Measurements from ENCODE around the gene RNF2.

The RNF2 gene

DNA sequence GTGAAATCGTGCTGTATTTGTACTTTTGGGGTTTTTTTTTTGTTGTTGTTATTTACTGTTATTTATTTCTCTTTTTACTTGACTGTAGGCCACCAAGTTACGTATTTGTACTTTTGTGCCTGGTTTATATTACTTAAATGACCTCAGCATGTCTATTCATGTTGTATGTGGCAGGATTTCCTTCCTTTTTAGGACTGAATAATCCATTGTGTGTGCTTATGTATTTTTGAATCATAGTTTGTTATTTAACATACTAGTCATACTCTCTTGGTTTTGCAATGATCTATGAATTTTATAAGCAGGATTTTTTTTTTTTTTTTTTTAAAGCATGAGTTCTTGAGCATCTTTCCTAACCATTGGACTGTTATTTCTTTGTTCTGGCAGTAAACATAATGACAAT, 51.2 kb downstream of the RNF2 start:
- H3K36me3 ChIP-seq, result peaks cover 34 to 61% (median 42%) of the 10 kb centered on the region in 3 donors
- no peak for DNase-seq
- H3K9me3 ChIP-seq, result no peaks in the 10 kb centered on the region
- H3K27me3 ChIP-seq, result no peaks in the 10 kb centered on the region
- no peaks in the 10 kb centered on the region for H3K4me1 ChIP-seq
- intact Hi-C loops (cut with DNase I; ENCODE audit: low total_unique reads), result no loop called here
- no peak overlapping the region for H3K4me3 ChIP-seq
- H3K27ac ChIP-seq, result no peak overlapping the region
- TF ChIP-seq, protein P1, sequence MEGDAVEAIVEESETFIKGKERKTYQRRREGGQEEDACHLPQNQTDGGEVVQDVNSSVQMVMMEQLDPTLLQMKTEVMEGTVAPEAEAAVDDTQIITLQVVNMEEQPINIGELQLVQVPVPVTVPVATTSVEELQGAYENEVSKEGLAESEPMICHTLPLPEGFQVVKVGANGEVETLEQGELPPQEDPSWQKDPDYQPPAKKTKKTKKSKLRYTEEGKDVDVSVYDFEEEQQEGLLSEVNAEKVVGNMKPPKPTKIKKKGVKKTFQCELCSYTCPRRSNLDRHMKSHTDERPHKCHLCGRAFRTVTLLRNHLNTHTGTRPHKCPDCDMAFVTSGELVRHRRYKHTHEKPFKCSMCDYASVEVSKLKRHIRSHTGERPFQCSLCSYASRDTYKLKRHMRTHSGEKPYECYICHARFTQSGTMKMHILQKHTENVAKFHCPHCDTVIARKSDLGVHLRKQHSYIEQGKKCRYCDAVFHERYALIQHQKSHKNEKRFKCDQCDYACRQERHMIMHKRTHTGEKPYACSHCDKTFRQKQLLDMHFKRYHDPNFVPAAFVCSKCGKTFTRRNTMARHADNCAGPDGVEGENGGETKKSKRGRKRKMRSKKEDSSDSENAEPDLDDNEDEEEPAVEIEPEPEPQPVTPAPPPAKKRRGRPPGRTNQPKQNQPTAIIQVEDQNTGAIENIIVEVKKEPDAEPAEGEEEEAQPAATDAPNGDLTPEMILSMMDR (IDR thresholded peaks at IDR 0.05), result no peak

DNA sequence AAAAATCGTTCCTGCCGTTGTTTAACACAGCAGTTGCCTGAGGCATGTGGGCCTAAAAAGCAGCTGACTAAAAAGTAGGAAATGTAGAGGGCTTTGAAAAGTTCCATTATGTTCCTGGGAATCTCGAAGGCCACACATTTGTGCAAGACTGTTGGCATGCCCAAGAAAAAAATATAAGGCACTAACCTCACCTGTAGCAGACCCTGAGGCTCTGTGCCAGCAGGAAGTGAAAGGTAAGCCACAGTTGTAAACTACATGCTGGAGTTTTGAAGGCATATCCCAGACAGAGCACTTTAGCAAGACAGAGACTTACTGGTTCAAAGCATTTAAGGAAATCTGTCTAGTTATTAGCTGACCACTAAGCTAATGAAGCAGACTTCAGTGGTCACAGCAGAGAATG, 58.7 kb downstream of the RNF2 start:
- Histone ChIP-seq H3K27ac (no peak overlapping the region), H3K9me3 (peaks cover 0 to 20% (median 12%) of the 10 kb centered on the region in 3 donors), H3K27me3 (no peaks in the 10 kb centered on the region), H3K4me3 (no peak overlapping the region), H3K36me3 (peaks cover 10 to 20% (median 13%) of the 10 kb centered on the region in 3 donors), H3K4me1 (no peaks in the 10 kb centered on the region)
- TF ChIP-seq, protein P1 (IDR thresholded peaks at IDR 0.05), result no peak
- no peak for DNase-seq
- intact Hi-C loops (cut with DNase I; ENCODE audit: low total_unique reads), result no loop called here

DNA sequence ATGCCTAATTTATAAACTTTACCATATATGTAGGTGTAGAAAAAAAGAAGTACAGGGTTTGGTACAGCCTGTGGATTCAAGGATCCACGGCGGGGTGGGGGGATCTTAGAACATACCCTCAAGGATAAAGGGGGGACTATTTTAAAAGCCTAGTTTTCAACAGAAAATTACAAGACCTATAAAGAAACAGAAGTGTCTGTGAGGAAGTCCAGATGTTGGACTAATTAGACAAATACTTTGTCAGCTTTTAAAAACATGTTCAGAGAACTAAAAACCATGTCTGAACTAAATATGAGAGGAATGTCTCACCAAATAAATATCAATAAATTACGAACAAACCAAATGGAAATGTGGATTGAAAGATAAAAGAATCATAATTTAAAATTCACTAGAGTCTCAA, 59.8 kb downstream of the RNF2 start:
- Histone ChIP-seq H3K9me3 (peaks cover 0 to 30% (median 18%) of the 10 kb centered on the region in 3 donors), H3K4me3 (no peak overlapping the region), H3K27ac (no peak overlapping the region), H3K4me1 (no peaks in the 10 kb centered on the region), H3K36me3 (peaks cover 4 to 11% (median 5%) of the 10 kb centered on the region in 3 donors), H3K27me3 (no peaks in the 10 kb centered on the region)
- DNase-seq, result no peak
- TF ChIP-seq, protein P1 (IDR thresholded peaks at IDR 0.05), result no peak
- intact Hi-C loops (cut with DNase I; ENCODE audit: low total_unique reads), result no loop called here

DNA sequence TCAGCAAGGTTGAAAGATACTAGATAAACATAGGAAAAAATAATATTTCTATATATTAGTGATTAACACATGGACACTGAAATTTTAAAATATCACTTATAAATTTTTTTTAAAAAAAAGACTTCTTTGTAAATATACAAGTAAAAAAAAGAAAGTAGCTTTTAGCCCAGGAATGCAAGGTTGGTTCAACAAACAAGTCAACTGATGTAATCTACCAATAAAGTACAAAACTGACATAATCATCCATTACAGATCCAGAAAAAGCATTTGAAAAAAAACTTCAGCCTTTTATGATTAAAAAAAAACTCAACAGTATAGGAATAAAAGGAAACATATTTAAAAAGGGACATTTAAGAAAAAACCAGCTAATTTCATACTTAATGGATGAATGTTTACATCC, 63.0 kb downstream of the RNF2 start:
- intact Hi-C loops (cut with DNase I; ENCODE audit: low total_unique reads), result no loop called here
- Histone ChIP-seq H3K36me3 (no peaks in the 10 kb centered on the region), H3K4me3 (no peak overlapping the region), H3K9me3 (peaks cover 0 to 33% (median 18%) of the 10 kb centered on the region in 3 donors), H3K27ac (no peak overlapping the region), H3K27me3 (no peaks in the 10 kb centered on the region), H3K4me1 (no peaks in the 10 kb centered on the region)
- TF ChIP-seq, protein P1 (IDR thresholded peaks at IDR 0.05), result no peak
- DNase-seq, result no peak

DNA sequence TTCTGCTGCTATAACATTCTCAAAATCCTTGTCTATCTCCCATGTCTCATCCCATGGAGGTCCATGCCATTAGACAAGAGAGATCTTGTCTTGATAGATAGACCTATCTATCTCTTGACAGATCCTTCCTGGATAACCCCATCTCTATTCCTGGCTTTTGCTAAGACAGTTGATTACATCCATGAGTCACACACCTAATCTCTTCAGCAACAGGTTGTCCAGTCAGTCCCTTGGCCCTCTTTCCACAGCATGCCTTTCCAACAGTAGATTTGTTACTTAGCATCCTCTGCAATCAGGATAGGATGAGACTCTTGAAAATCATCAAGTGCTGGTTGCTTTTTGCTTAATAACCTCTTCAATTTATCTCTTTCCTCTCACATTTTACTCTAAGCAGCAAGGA, 64.8 kb downstream of the RNF2 start:
- no peak for DNase-seq
- H3K36me3 ChIP-seq, result no peaks in the 10 kb centered on the region
- peaks cover 0 to 33% (median 18%) of the 10 kb centered on the region in 3 donors for H3K9me3 ChIP-seq
- no peak overlapping the region for H3K27ac ChIP-seq
- no peak overlapping the region for H3K4me3 ChIP-seq
- intact Hi-C loops (cut with DNase I; ENCODE audit: low total_unique reads), result no loop called here
- TF ChIP-seq, protein P1 (IDR thresholded peaks at IDR 0.05), result no peak
- H3K27me3 ChIP-seq, result no peaks in the 10 kb centered on the region
- H3K4me1 ChIP-seq, result no peaks in the 10 kb centered on the region

DNA sequence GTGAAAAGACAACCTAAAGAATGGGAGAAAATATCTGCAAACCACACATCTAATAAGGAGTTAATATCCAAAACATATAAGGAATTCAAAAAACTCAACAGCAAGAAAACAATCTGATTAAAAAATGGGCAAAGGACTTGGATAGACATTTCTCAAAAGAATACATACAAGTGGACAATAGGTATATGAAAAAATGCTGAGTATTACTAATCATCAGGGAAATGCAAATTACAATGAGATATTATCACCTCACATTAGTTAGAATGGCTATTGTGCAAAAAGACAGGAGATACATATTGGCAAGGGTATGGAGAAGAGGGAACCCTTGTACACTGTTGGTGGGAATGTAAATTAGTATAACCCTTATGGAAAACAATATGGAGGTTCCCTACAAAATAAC, 66.5 kb downstream of the RNF2 start:
- H3K27ac ChIP-seq, result no peak overlapping the region
- H3K36me3 ChIP-seq, result no peaks in the 10 kb centered on the region
- intact Hi-C loops (cut with DNase I; ENCODE audit: low total_unique reads), result no loop called here
- no peak for DNase-seq
- no peaks in the 10 kb centered on the region for H3K4me1 ChIP-seq
- peaks cover 0 to 30% (median 18%) of the 10 kb centered on the region in 3 donors for H3K9me3 ChIP-seq
- TF ChIP-seq, protein P1 (IDR thresholded peaks at IDR 0.05), result no peak
- H3K4me3 ChIP-seq, result no peak overlapping the region
- H3K27me3 ChIP-seq, result no peaks in the 10 kb centered on the region

Data from tibial artery (tissue), 4 donors.